Trophoblast cell (in vitro differentiated cells and primary cell): ENCODE results near the gene PGBD5.

Source experiments
- DNase-seq, 2 donors: peaks; one replicate each; pipeline ENCODE4 v3.0.0-alpha.2; 2016
- H2AFZ ChIP-seq: 2 replicates; pipeline ENCODE4 v1.6.1; 2013; ENCODE audit warnings: low read length, moderate library complexity, mild to moderate bottlenecking; ENCODE audit not compliant: insufficient read depth, poor library complexity
- H2AK5ac ChIP-seq: 2 replicates; pipeline ENCODE4 v1.6.1; 2013; ENCODE audit warnings: mild to moderate bottlenecking, low read length
- H2BK120ac ChIP-seq: 2 replicates; pipeline ENCODE4 v1.6.1; 2013; ENCODE audit warnings: low read length, mild to moderate bottlenecking, moderate library complexity; ENCODE audit not compliant: insufficient read depth, poor library complexity
- H2BK12ac ChIP-seq: 2 replicates; pipeline ENCODE4 v1.6.1; 2013; ENCODE audit warnings: mild to moderate bottlenecking, low read length, moderate library complexity
- H2BK5ac ChIP-seq: 2 replicates; pipeline ENCODE4 v1.6.1; 2013; ENCODE audit warnings: low read length, low read depth, moderate library complexity, mild to moderate bottlenecking; ENCODE audit not compliant: poor library complexity
- H3K14ac ChIP-seq: 2 replicates; pipeline ENCODE4 v1.6.1; 2013; ENCODE audit warnings: mild to moderate bottlenecking, low read length
- H3K18ac ChIP-seq: 2 replicates; pipeline ENCODE4 v1.6.1; 2013; ENCODE audit warnings: mild to moderate bottlenecking, low read length
- H3K23ac ChIP-seq: 2 replicates; pipeline ENCODE4 v1.6.1; 2013; ENCODE audit warnings: low read length
- H3K27ac ChIP-seq: 2 replicates; pipeline ENCODE4 v1.5.1; 2013; ENCODE audit warnings: low read depth, mild to moderate bottlenecking, inconsistent platforms, low read length, moderate library complexity
- H3K27me3 ChIP-seq: 2 replicates; pipeline ENCODE4 v1.6.1; 2013; ENCODE audit warnings: inconsistent platforms, mild to moderate bottlenecking, low read length, moderate library complexity; ENCODE audit not compliant: insufficient read depth
- H3K36me3 ChIP-seq, 2 experiments: 1 replicate in 1 of 2; 2 replicates in 1 of 2; pipeline ENCODE4 v1.6.1; 2013; ENCODE audit warnings: low read length in 2 of 2, mild to moderate bottlenecking in 2 of 2, moderate library complexity in 1 of 2; ENCODE audit not compliant: insufficient read depth in 2 of 2, control insufficient read depth in 1 of 2
- H3K4ac ChIP-seq: 2 replicates; pipeline ENCODE4 v1.6.1; 2013; ENCODE audit warnings: low read depth, mild to moderate bottlenecking, low read length, moderate library complexity
- H3K4me1 ChIP-seq, 2 experiments: 1 replicate in 1 of 2; 2 replicates in 1 of 2; pipeline ENCODE4 v1.6.1; 2013; ENCODE audit warnings: low read length in 2 of 2, mild to moderate bottlenecking in 2 of 2, moderate library complexity in 1 of 2; ENCODE audit not compliant: insufficient read depth in 2 of 2, control insufficient read depth in 1 of 2
- H3K4me2 ChIP-seq: 2 replicates; pipeline ENCODE4 v1.6.1; 2013; ENCODE audit warnings: inconsistent platforms, mild to moderate bottlenecking, low read length, moderate library complexity
- H3K4me3 ChIP-seq: 2 replicates; pipeline ENCODE4 v1.5.1; 2013; ENCODE audit warnings: mild to moderate bottlenecking, low read depth, low read length, inconsistent platforms
- H3K79me1 ChIP-seq: one replicate; pipeline ENCODE4 v1.6.1; 2013; ENCODE audit warnings: low read length
- H3K79me2 ChIP-seq: 2 replicates; pipeline ENCODE4 v1.6.1; 2013; ENCODE audit warnings: low read length, mild to moderate bottlenecking; ENCODE audit not compliant: control insufficient read depth, insufficient read depth, poor library complexity
- H3K9ac ChIP-seq: 2 replicates; pipeline ENCODE4 v1.6.1; 2013; ENCODE audit warnings: mild to moderate bottlenecking, low read length
- H3K9me3 ChIP-seq: 2 replicates; pipeline ENCODE4 v1.6.1; 2013; ENCODE audit warnings: low read depth, mild to moderate bottlenecking, control low read depth, inconsistent platforms, low read length; ENCODE audit not compliant: insufficient read depth
- H4K12ac ChIP-seq: 2 replicates; pipeline ENCODE4 v1.6.1; 2013; ENCODE audit warnings: low read depth, mild to moderate bottlenecking, low read length, moderate library complexity
- H4K8ac ChIP-seq: 2 replicates; pipeline ENCODE4 v1.6.1; 2013; ENCODE audit warnings: low read depth, mild to moderate bottlenecking, low read length, moderate library complexity
- H4K91ac ChIP-seq: one replicate; pipeline ENCODE4 v1.6.1; 2013; ENCODE audit warnings: low read depth, mild to moderate bottlenecking, low read length, moderate library complexity
- WGBS: extraction: QIAGEN DNeasy Blood & Tissue Kit; methylation state at CpG from one replicate; pipeline ENCODE4 v1.1.7; 2013; ENCODE audit warnings: missing lambda C conversion rate; ENCODE audit not compliant: insufficient read length, insufficient coverage; ENCODE audit errors: extremely low coverage; 5-methylcytosine and 5-hydroxymethylcytosine counted together

PGBD5 gene

GRCh38 chr1:230465691-230466090 is 39.6 kb upstream of the PGBD5 start:
- Histone ChIP-seq H3K27ac (no peak overlapping the region), H3K9me3 (no peaks in the 10 kb centered on the region), H2AK5ac (no peak overlapping the region), H4K91ac (no peak overlapping the region), H3K27me3 (no peaks in the 10 kb centered on the region), H4K8ac (no peak overlapping the region), H3K79me1 (no peaks in the 10 kb centered on the region), H3K9ac (no peak overlapping the region), H3K4me1 (peaks cover 0 to 2% of the 10 kb centered on the region in 2 experiments), H2BK12ac (no peak overlapping the region), H3K4me3 (no peak overlapping the region), H2BK120ac (no peak overlapping the region), H3K23ac (no peak overlapping the region), H3K18ac (no peak overlapping the region), H4K12ac (no peak overlapping the region), H2AFZ (no peak overlapping the region), H3K14ac (no peak overlapping the region), H3K4me2 (no peak overlapping the region), H3K36me3 (no peaks in the 10 kb centered on the region), H3K4ac (no peak overlapping the region), H3K79me2 (no peaks in the 10 kb centered on the region), H2BK5ac (no peak overlapping the region)
- DNase-seq = no peak
- WGBS = no CpG with 5 or more reads among the region's 1 CpG

- H2BK120ac ChIP-seq = no peak overlapping the region
- H2AFZ ChIP-seq = no peak overlapping the region
- H2BK5ac ChIP-seq = no peak overlapping the region
- H3K9ac ChIP-seq = no peak overlapping the region
- WGBS = no CpG with 5 or more reads among the region's 4 CpGs
- H4K91ac ChIP-seq = no peak overlapping the region
- H3K27ac ChIP-seq = no peak overlapping the region
- no peaks in the 10 kb centered on the region for H3K79me2 ChIP-seq
- no peak overlapping the region for H3K23ac ChIP-seq
- peaks cover 0 to 2% of the 10 kb centered on the region in 2 experiments for H3K4me1 ChIP-seq
- H3K4me3 ChIP-seq = no peak overlapping the region
- H2AK5ac ChIP-seq = no peak overlapping the region
- no peak overlapping the region for H2BK12ac ChIP-seq
- no peak overlapping the region for H3K18ac ChIP-seq
- H4K12ac ChIP-seq = no peak overlapping the region
- no peaks in the 10 kb centered on the region for H3K36me3 ChIP-seq
- no peaks in the 10 kb centered on the region for H3K9me3 ChIP-seq
- no peak overlapping the region for H3K4me2 ChIP-seq
- no peak for DNase-seq
- H4K8ac ChIP-seq = no peak overlapping the region
- H3K79me1 ChIP-seq = no peaks in the 10 kb centered on the region
- H3K27me3 ChIP-seq = no peaks in the 10 kb centered on the region
- H3K4ac ChIP-seq = no peak overlapping the region
- H3K14ac ChIP-seq = no peak overlapping the region
These were observed 38.5 kb upstream of the PGBD5 start for GRCh38 chr1:230464671-230465070.

GRCh38 chr1:230463760-230464159 is 37.6 kb upstream of the PGBD5 start:
- H4K91ac ChIP-seq = no peak overlapping the region

GRCh38 chr1:230463326-230463725 is 37.2 kb upstream of the PGBD5 start:
- Histone ChIP-seq H4K12ac (no peak overlapping the region), H2BK120ac (no peak overlapping the region), H2AFZ (no peak overlapping the region), H3K4me3 (no peak overlapping the region), H2BK12ac (no peak overlapping the region), H3K27ac (no peak overlapping the region), H2BK5ac (no peak overlapping the region), H3K4me1 (peaks cover 0 to 2% of the 10 kb centered on the region in 2 experiments), H3K18ac (no peak overlapping the region), H2AK5ac (no peak overlapping the region), H3K9me3 (no peaks in the 10 kb centered on the region), H3K14ac (no peak overlapping the region), H3K79me2 (no peaks in the 10 kb centered on the region), H4K8ac (no peak overlapping the region), H3K23ac (no peak overlapping the region), H3K4me2 (no peak overlapping the region), H3K79me1 (no peaks in the 10 kb centered on the region), H4K91ac (no peak overlapping the region), H3K9ac (no peak overlapping the region), H3K36me3 (no peaks in the 10 kb centered on the region), H3K4ac (no peak overlapping the region), H3K27me3 (no peaks in the 10 kb centered on the region)
- no peak for DNase-seq
- no CpG with 5 or more reads among the region's 2 CpGs for WGBS

More at GRCh38 chr1:230463760-230464159, 37.6 kb upstream of the PGBD5 start:
- no peak overlapping the region for H3K27ac ChIP-seq
- no peak overlapping the region for H4K12ac ChIP-seq
- H2BK120ac ChIP-seq = no peak overlapping the region
- H2AK5ac ChIP-seq = no peak overlapping the region
- peak overlapping the region; percentile 22 for H2BK12ac ChIP-seq
- no peaks in the 10 kb centered on the region for H3K9me3 ChIP-seq
- no peak overlapping the region for H3K4me2 ChIP-seq
- no peak overlapping the region for H3K14ac ChIP-seq
- H4K8ac ChIP-seq = no peak overlapping the region
- DNase-seq = no peak
- no peak overlapping the region for H3K18ac ChIP-seq
- peaks cover 0 to 2% of the 10 kb centered on the region in 2 experiments for H3K4me1 ChIP-seq
- no peaks in the 10 kb centered on the region for H3K79me1 ChIP-seq
- no CpG with 5 or more reads among the region's 5 CpGs for WGBS
- no peaks in the 10 kb centered on the region for H3K27me3 ChIP-seq
- H2BK5ac ChIP-seq = no peak overlapping the region
- no peak overlapping the region for H2AFZ ChIP-seq
- no peak overlapping the region for H3K23ac ChIP-seq
- no peak overlapping the region for H3K9ac ChIP-seq
- no peaks in the 10 kb centered on the region for H3K36me3 ChIP-seq
- H3K79me2 ChIP-seq = no peaks in the 10 kb centered on the region
- no peak overlapping the region for H3K4me3 ChIP-seq
- no peak overlapping the region for H3K4ac ChIP-seq
